Esophagus muscularis mucosa (tissue), 4 donors: ENCODE data around the gene SEC14L1. TPM values are rescaled to one million over a fixed set of nuclear protein-coding genes. Genes with fewer than 3 reads are reported as not detected.
A peak's percentile ranks its signal among the peaks of the same experiment; 100 is the strongest.

ENCODE experiments used
- DNase-seq: peaks from one replicate; pipeline ENCODE4 v3.0.0-alpha.2; 2017; ENCODE audit errors: extremely low spot score
- H3K27ac ChIP-seq, 4 donors: fragments of 200-600 bp; sonication (generic); replicated peaks in 1 of 4; 1 replicate in 3 of 4; 2 replicates in 1 of 4; pipeline ENCODE4 v1.5.1; 2016 to 2019; ENCODE audit warnings: mild to moderate bottlenecking in 1 of 4
- H3K27me3 ChIP-seq, 4 donors: fragments of 200-600 bp; sonication (generic); one replicate each; pipeline versions ENCODE4 v1.5.1 to v1.6.0; 2016 to 2019
- H3K36me3 ChIP-seq, 4 donors: fragments of 200-600 bp; sonication (generic); one replicate each; pipeline ENCODE4 v1.5.1; 2016 to 2019
- H3K4me1 ChIP-seq, 4 donors: fragments of 200-600 bp; sonication (generic); one replicate each; pipeline ENCODE4 v1.5.1; 2016 to 2019
- H3K4me3 ChIP-seq, 4 donors: fragments of 200-600 bp; sonication (generic); 1 replicate in 2 of 4; 2 replicates in 2 of 4; pipeline ENCODE4 v1.5.1; 2016 to 2019; ENCODE audit warnings: mild to moderate bottlenecking in 4 of 4, moderate library complexity in 1 of 4
- H3K9me3 ChIP-seq, 4 donors: fragments of 200-600 bp; sonication (generic); 1 replicate in 3 of 4; 2 replicates in 1 of 4; pipeline ENCODE4 v1.5.1; 2016 to 2019
- EP300 ChIP-seq: sonication (generic); formaldehyde crosslinking; IDR thresholded peaks from one replicate; pipeline ENCODE4 v1.6.1; 2017; ENCODE audit warnings: antibody characterized with exemption
- POLR2A ChIP-seq: fragments of 450-650 bp; IDR thresholded peaks from one replicate; pipeline ENCODE4 v1.6.1; 2017; ENCODE audit warnings: antibody characterized with exemption, moderate library complexity, mild to moderate bottlenecking, low read depth
- POLR2AphosphoS5 ChIP-seq, 2 donors: sonication (generic); formaldehyde crosslinking; IDR thresholded peaks; one replicate each; pipeline ENCODE4 v1.6.1; 2017; ENCODE audit warnings: antibody characterized with exemption in 2 of 2
- WGBS: methylation state at CpG from one replicate; pipeline ENCODE4 v1.1.5; 2018; 5-methylcytosine and 5-hydroxymethylcytosine counted together
- intact Hi-C: fragments of 100-400 bp; cut with DNase I; formaldehyde crosslinking; loops from one replicate; pipeline ENCODE4 v1.15.1; 2023
- total RNA-seq, 4 donors: library from RNA; depleted of rRNA; stranded (reverse); fragments of >200 nt; gene quantifications; one replicate each; pipeline versions ENCODE4 v1.1.0 to v1.2.1, GENCODE V29; 2016
- TF ChIP-seq, protein P1 (sequence below), 3 experiments: fragments of 200-600 bp in 2 of 3; fragments of 450-650 bp in 1 of 3; sonication (generic) in 2 of 3; IDR thresholded peaks; one replicate each; pipeline ENCODE4 v1.5.1; 2017 to 2019; ENCODE audit warnings: antibody characterized with exemption in 3 of 3, mild to moderate bottlenecking in 2 of 3, moderate library complexity in 1 of 3

The SEC14L1 gene
- total RNA-seq, 4 donors from 2014 or later = 40.7 to 96.4 (median 64.4) TPM

DNA sequence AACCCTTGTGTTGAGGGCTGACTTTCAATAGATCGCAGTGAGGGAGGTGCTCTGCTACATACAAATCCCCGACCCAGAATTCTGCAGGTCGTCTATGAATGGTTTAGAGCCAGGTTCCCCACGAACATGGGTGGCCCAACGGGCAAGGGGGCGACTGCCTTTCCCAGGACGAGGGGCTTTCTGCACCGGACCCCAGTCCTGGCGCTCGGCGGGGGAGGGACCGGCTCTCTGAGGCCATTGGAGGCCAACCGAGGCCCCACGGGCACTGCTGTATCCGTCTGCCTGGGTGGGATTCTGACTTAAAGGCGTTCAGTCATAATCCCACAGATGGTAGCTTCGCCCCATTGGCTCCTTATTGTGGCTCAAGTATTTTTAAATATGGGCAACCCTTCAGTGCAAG, 21.2 kb downstream of the SEC14L1 start:
- peaks cover 59 to 73% (median 70%) of the 10 kb centered on the region in 4 donors for H3K4me1 ChIP-seq
- peak overlapping the region in 1 of 4 donors; percentile 49 for H3K27ac ChIP-seq

GRCh38 chr17:77163001-77163400, 22.2 kb downstream of the SEC14L1 start:
- H3K4me3 ChIP-seq = peak overlapping the region in 1 of 4 donors; percentile 36
- intact Hi-C loops = no loop called here
- H3K9me3 ChIP-seq = peaks cover 0 to 11% (median 7%) of the 10 kb centered on the region in 4 donors
- WGBS = 45% methylated on average over 10 of the region's 10 CpGs
- TF ChIP-seq POLR2AphosphoS5 (IDR thresholded peaks at IDR 0.05) (peak in 1 of 2 donors; percentile 29), POLR2A (no peak)
- TF ChIP-seq, protein P1, sequence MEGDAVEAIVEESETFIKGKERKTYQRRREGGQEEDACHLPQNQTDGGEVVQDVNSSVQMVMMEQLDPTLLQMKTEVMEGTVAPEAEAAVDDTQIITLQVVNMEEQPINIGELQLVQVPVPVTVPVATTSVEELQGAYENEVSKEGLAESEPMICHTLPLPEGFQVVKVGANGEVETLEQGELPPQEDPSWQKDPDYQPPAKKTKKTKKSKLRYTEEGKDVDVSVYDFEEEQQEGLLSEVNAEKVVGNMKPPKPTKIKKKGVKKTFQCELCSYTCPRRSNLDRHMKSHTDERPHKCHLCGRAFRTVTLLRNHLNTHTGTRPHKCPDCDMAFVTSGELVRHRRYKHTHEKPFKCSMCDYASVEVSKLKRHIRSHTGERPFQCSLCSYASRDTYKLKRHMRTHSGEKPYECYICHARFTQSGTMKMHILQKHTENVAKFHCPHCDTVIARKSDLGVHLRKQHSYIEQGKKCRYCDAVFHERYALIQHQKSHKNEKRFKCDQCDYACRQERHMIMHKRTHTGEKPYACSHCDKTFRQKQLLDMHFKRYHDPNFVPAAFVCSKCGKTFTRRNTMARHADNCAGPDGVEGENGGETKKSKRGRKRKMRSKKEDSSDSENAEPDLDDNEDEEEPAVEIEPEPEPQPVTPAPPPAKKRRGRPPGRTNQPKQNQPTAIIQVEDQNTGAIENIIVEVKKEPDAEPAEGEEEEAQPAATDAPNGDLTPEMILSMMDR (IDR thresholded peaks at IDR 0.05) = no peak
- peaks cover 0 to 17% (median 5%) of the 10 kb centered on the region in 4 donors for H3K36me3 ChIP-seq
- H3K27ac ChIP-seq = peak overlapping the region in 3 of 4 donors; percentile 24 to 49 (median 28)
- DNase-seq = no peak
- H3K4me1 ChIP-seq = peaks cover 59 to 73% (median 67%) of the 10 kb centered on the region in 4 donors
- no peaks in the 10 kb centered on the region for H3K27me3 ChIP-seq

More for the DNA sequence above, 21.2 kb downstream of the SEC14L1 start:
- no peak for DNase-seq
- peaks cover 0 to under 1% (median 0%) of the 10 kb centered on the region in 4 donors for H3K9me3 ChIP-seq
- H3K36me3 ChIP-seq = peaks cover 0 to 7% (median under 1%) of the 10 kb centered on the region in 4 donors
- no peaks in the 10 kb centered on the region for H3K27me3 ChIP-seq
- 88% methylated on average over 17 of the region's 17 CpGs for WGBS
- intact Hi-C loops = no loop called here
- H3K4me3 ChIP-seq = no peak overlapping the region
- TF ChIP-seq POLR2AphosphoS5 (IDR thresholded peaks at IDR 0.05) = no peak
- no peak for TF ChIP-seq EP300
- TF ChIP-seq, protein P1 (IDR thresholded peaks at IDR 0.05) = no peak
- no peak for TF ChIP-seq POLR2A

GRCh38 chr17:77163511-77164280, 22.9 kb downstream of the SEC14L1 start:
- TF ChIP-seq, protein P1 (IDR thresholded peaks at IDR 0.05) = no peak
- TF ChIP-seq POLR2A = no peak
- no peak for TF ChIP-seq POLR2AphosphoS5 (IDR thresholded peaks at IDR 0.05)
- TF ChIP-seq EP300 = no peak
- Histone ChIP-seq H3K4me1 (peaks cover 59 to 73% (median 67%) of the 10 kb centered on the region in 4 donors), H3K27ac (peak overlapping the region in 2 of 4 donors; percentile 28 to 49), H3K36me3 (peaks cover 0 to 20% (median 5%) of the 10 kb centered on the region in 4 donors), H3K9me3 (peaks cover 0 to 16% (median 8%) of the 10 kb centered on the region in 4 donors), H3K4me3 (no peak overlapping the region), H3K27me3 (no peaks in the 10 kb centered on the region)
- DNase-seq = no peak
- 77% methylated on average over 11 of the region's 17 CpGs for WGBS
- intact Hi-C loops = no loop called here

DNA sequence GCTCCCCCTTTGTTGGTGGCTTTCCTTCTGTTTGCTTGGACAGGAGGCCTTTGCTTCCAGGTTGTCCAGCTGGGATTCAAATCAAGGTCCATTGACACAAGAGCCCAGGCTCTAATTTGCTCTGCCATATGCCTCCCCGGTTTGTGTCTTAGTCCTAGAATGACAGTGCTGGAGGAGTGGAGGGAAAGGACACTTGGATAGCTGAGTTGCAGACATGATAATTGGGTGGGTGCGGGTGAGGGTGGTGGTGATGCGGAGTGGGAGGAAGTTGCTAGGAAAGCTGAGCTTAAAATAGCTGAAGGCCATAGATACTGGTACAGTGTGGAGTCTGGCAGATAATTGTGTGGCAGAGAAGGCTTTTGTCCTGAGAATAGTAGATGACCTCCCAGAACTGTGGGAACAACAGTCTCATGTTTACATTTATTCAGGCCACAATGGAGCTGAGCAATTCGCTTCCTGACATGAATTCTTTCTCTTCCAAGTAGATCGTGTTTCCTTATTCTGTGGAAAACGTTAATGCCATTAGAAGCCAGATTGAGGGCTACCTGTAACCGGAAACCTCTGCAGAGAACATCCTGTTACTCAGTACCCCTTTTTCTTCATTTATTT, 23.8 kb downstream of the SEC14L1 start:
- Histone ChIP-seq H3K4me3 (no peak overlapping the region), H3K27ac (peak overlapping the region in 2 of 4 donors; percentile 28 to 49), H3K9me3 (peaks cover 0 to 16% (median 8%) of the 10 kb centered on the region in 4 donors), H3K36me3 (peaks cover 0 to 20% (median 5%) of the 10 kb centered on the region in 4 donors), H3K27me3 (no peaks in the 10 kb centered on the region), H3K4me1 (peaks cover 58 to 68% (median 64%) of the 10 kb centered on the region in 4 donors)
- TF ChIP-seq EP300 = no peak
- TF ChIP-seq POLR2A = no peak
- TF ChIP-seq, protein P1 (IDR thresholded peaks at IDR 0.05) = no peak
- no peak for TF ChIP-seq POLR2AphosphoS5 (IDR thresholded peaks at IDR 0.05)
- 54% methylated on average over 7 of the region's 7 CpGs for WGBS
- intact Hi-C loops = no loop called here
- no peak for DNase-seq
